ENCODE results near the gene TMEM267.
A peak's percentile ranks its signal among the peaks of the same experiment; 100 is the strongest.
"Not testable (repeated sequence)": the region's sequence is repeated elsewhere in the genome, so short reads cannot be mapped to it uniquely, and the experiment has no call there.

TMEM267 gene

GRCh38 chr5:43483298-43484105, at the start of gene TMEM267:
TSS of gene TMEM267 (minus strand) at chr5:43483865. CDS start at chr5:43453969, 29,896 bp downstream.
- peak; percentile 81 for DNase-seq

GRCh38 chr5:43530648-43531047, 47.0 kb upstream of the TMEM267 start:
- no peak for DNase-seq

GRCh38 chr5:43523662-43524072, 40.0 kb upstream of the TMEM267 start:
- DNase-seq = no peak

- no peak for DNase-seq
These were observed 37.0 kb upstream of the TMEM267 start for GRCh38 chr5:43520615-43521014.

- no peak for DNase-seq
These were observed 32.0 kb upstream of the TMEM267 start for GRCh38 chr5:43515678-43516048.

- no peak for DNase-seq
These were observed 31.4 kb upstream of the TMEM267 start, which contains the start of gene C5orf34 for GRCh38 chr5:43514816-43515677. TSS of gene C5orf34 (minus strand) at chr5:43515148. CDS start at chr5:43509339, 5,809 bp downstream.

GRCh38 chr5:43514471-43514815, 30.8 kb upstream of the TMEM267 start:
- DNase-seq = no peak

GRCh38 chr5:43514025-43514424, 30.4 kb upstream of the TMEM267 start:
- no peak for DNase-seq

- DNase-seq = not testable (repeated sequence)
These were observed 27.4 kb upstream of the TMEM267 start for GRCh38 chr5:43511062-43511461.

GRCh38 chr5:43498581-43498980, 14.9 kb upstream of the TMEM267 start:
- no peak for DNase-seq

- no peak for DNase-seq
These were observed 13.8 kb upstream of the TMEM267 start for GRCh38 chr5:43497311-43498104.

GRCh38 chr5:43491326-43491725, 7.7 kb upstream of the TMEM267 start:
- no peak for DNase-seq

GRCh38 chr5:43486353-43486752, 2.7 kb upstream of the TMEM267 start:
- DNase-seq = no peak

- no peak for DNase-seq
These were observed 1.7 kb upstream of the TMEM267 start for GRCh38 chr5:43485406-43485805.

GRCh38 chr5:43484106-43484849, 613 bp upstream of the TMEM267 start:
- no peak for DNase-seq

GRCh38 chr5:43482490-43483297, 971 bp downstream of the TMEM267 start:
- no peak for DNase-seq

- DNase-seq = no peak
These were observed 13.8 kb downstream of the TMEM267 start for GRCh38 chr5:43469671-43470391.

GRCh38 chr5:43467100-43467499, 16.6 kb downstream of the TMEM267 start:
- DNase-seq = no peak

- DNase-seq = not testable (repeated sequence)
These were observed 18.2 kb downstream of the TMEM267 start for GRCh38 chr5:43465455-43465854.

GRCh38 chr5:43461066-43461465, 22.6 kb downstream of the TMEM267 start:
- no peak for DNase-seq

GRCh38 chr5:43456556-43456955, 27.1 kb downstream of the TMEM267 start:
- DNase-seq = no peak
